Measurements from ENCODE around the gene USP28.

The USP28 gene

DNA sequence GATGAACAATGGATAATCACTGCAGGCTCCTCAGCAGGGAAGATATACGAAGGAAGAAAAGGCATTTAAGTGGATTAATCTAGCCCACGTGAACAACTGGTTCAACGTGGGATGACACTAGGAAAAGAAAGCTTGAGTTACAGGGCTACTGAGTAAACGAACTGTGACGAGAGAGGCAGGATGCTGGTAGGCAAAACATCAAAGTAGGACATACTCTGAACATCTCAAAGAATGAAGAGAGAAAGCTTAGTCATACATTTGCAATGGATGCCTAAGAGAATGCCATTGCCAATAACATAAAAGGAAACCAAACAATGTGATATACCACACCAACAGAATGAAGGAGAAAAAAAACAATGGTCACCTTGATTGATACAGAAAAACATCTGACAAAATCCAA lies 12.9 kb downstream of the USP28 start:
- Histone ChIP-seq H3K9me3 (ENCODE audit: control insufficient read depth in 2 of 2, low read length in 2 of 2) (no peaks in the 10 kb centered on the region), H3K27me3 (ENCODE audit: control insufficient read depth in 2 of 2, insufficient read depth in 2 of 2, low read length in 2 of 2) (no peaks in the 10 kb centered on the region)

DNA sequence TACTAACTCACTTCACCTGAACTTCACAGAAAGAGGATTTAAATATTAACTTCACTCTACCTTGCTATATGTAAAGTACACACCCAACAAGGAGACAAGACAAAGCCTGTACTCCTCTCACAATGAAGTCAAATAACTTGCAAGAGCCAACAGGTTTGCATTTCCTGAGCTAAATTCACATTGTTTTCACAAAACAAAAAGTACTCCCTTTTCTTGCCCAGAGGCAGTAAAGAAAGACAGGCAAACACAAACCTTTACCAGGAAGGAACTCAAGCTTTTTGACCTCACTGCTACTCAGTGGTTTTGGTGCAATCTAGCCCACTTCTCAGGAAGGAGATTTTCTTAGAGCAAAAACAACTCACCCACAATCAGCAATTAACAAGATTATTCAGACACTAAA lies 15.7 kb downstream of the USP28 start:
- H3K27me3 ChIP-seq (ENCODE audit: control insufficient read depth in 2 of 2, insufficient read depth in 2 of 2, low read length in 2 of 2), result no peaks in the 10 kb centered on the region
- no peaks in the 10 kb centered on the region for H3K4me1 ChIP-seq (ENCODE audit: control insufficient read depth in 2 of 2, insufficient read depth in 2 of 2, low read length in 2 of 2)
- no peak overlapping the region for H3K4me3 ChIP-seq (ENCODE audit: low read length in 2 of 2)
- H3K9me3 ChIP-seq (ENCODE audit: control insufficient read depth in 2 of 2, low read length in 2 of 2), result no peaks in the 10 kb centered on the region
- no peak overlapping the region for H3K27ac ChIP-seq (ENCODE audit: low read depth in 2 of 2, low read length in 2 of 2)
- no peaks in the 10 kb centered on the region for H3K36me3 ChIP-seq (ENCODE audit: control insufficient read depth in 2 of 2, insufficient read depth in 2 of 2, low read length in 2 of 2)
- no peak overlapping the region for H3K9ac ChIP-seq (ENCODE audit: low read depth in 1 of 2, low read length in 2 of 2)

More for the DNA sequence above, 12.9 kb downstream of the USP28 start:
- Histone ChIP-seq H3K9ac (ENCODE audit: low read depth in 1 of 2, low read length in 2 of 2) (no peak overlapping the region), H3K4me3 (ENCODE audit: low read length in 2 of 2) (no peak overlapping the region), H3K27ac (ENCODE audit: low read depth in 2 of 2, low read length in 2 of 2) (no peak overlapping the region), H3K4me1 (ENCODE audit: control insufficient read depth in 2 of 2, insufficient read depth in 2 of 2, low read length in 2 of 2) (no peaks in the 10 kb centered on the region), H3K36me3 (ENCODE audit: control insufficient read depth in 2 of 2, insufficient read depth in 2 of 2, low read length in 2 of 2) (no peaks in the 10 kb centered on the region)

GRCh38 chr11:113856966-113857759 lies 18.2 kb downstream of the USP28 start:
- no peaks in the 10 kb centered on the region for H3K4me1 ChIP-seq (ENCODE audit: control insufficient read depth in 2 of 2, insufficient read depth in 2 of 2, low read length in 2 of 2)
- no peak overlapping the region for H3K9ac ChIP-seq (ENCODE audit: low read depth in 1 of 2, low read length in 2 of 2)
- H3K27me3 ChIP-seq (ENCODE audit: control insufficient read depth in 2 of 2, insufficient read depth in 2 of 2, low read length in 2 of 2), result no peaks in the 10 kb centered on the region
- H3K9me3 ChIP-seq (ENCODE audit: control insufficient read depth in 2 of 2, low read length in 2 of 2), result no peaks in the 10 kb centered on the region
- no peak overlapping the region for H3K27ac ChIP-seq (ENCODE audit: low read depth in 2 of 2, low read length in 2 of 2)
- H3K36me3 ChIP-seq (ENCODE audit: control insufficient read depth in 2 of 2, insufficient read depth in 2 of 2, low read length in 2 of 2), result peaks cover 0 to 5% of the 10 kb centered on the region in 2 donors
- H3K4me3 ChIP-seq (ENCODE audit: low read length in 2 of 2), result no peak overlapping the region

DNA sequence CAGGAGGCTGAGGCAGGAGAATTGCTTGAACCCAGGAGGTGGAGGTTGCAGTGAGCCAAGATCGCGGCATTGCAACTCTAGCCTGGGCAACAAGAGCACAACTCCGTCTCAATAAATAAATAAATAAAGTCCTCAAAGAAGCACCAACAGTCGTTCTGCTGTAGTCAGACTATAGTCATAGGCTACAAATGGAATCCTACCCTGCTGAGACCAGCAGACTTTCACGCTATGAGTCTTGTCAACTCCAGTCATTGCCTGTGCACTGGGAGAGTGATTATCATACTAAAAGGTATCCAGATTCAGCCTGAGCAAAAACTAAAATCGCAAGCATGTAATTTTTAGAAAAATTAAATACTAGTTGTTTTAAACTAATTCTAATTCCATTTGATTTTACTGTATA lies 19.6 kb downstream of the USP28 start:
- H3K27ac ChIP-seq (ENCODE audit: low read depth in 2 of 2, low read length in 2 of 2), result no peak overlapping the region
- no peak overlapping the region for H3K4me3 ChIP-seq (ENCODE audit: low read length in 2 of 2)
- H3K9ac ChIP-seq (ENCODE audit: low read depth in 1 of 2, low read length in 2 of 2), result no peak overlapping the region
- H3K27me3 ChIP-seq (ENCODE audit: control insufficient read depth in 2 of 2, insufficient read depth in 2 of 2, low read length in 2 of 2), result no peaks in the 10 kb centered on the region
- H3K9me3 ChIP-seq (ENCODE audit: control insufficient read depth in 2 of 2, low read length in 2 of 2), result no peaks in the 10 kb centered on the region
- H3K4me1 ChIP-seq (ENCODE audit: control insufficient read depth in 2 of 2, insufficient read depth in 2 of 2, low read length in 2 of 2), result no peaks in the 10 kb centered on the region
- H3K36me3 ChIP-seq (ENCODE audit: control insufficient read depth in 2 of 2, insufficient read depth in 2 of 2, low read length in 2 of 2), result peaks cover 4 to 9% of the 10 kb centered on the region in 2 donors

DNA sequence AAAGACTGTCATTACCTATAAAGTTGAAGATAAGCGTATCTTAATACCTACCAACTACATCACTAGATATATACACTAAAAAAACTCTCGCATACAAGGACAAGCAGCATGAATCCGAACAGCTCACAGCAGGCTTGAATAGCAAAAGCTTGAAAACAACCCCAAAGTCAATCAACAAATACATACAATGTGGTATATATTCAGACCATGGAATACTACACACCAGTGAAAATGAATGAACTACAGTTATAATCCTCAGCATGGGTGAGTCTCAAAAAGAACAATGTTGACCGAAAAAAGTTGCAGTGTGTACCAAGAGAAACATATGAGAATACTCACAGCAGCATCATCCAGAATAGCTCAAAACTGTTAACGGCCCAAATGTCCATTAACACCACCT lies 25.2 kb downstream of the USP28 start:
- Histone ChIP-seq H3K27me3 (ENCODE audit: control insufficient read depth in 2 of 2, insufficient read depth in 2 of 2, low read length in 2 of 2) (no peaks in the 10 kb centered on the region), H3K9me3 (ENCODE audit: control insufficient read depth in 2 of 2, low read length in 2 of 2) (no peaks in the 10 kb centered on the region), H3K9ac (ENCODE audit: low read depth in 1 of 2, low read length in 2 of 2) (no peak overlapping the region), H3K36me3 (ENCODE audit: control insufficient read depth in 2 of 2, insufficient read depth in 2 of 2, low read length in 2 of 2) (peaks cover 4 to 28% of the 10 kb centered on the region in 2 donors), H3K4me3 (ENCODE audit: low read length in 2 of 2) (no peak overlapping the region), H3K27ac (ENCODE audit: low read depth in 2 of 2, low read length in 2 of 2) (no peak overlapping the region), H3K4me1 (ENCODE audit: control insufficient read depth in 2 of 2, insufficient read depth in 2 of 2, low read length in 2 of 2) (no peaks in the 10 kb centered on the region)

DNA sequence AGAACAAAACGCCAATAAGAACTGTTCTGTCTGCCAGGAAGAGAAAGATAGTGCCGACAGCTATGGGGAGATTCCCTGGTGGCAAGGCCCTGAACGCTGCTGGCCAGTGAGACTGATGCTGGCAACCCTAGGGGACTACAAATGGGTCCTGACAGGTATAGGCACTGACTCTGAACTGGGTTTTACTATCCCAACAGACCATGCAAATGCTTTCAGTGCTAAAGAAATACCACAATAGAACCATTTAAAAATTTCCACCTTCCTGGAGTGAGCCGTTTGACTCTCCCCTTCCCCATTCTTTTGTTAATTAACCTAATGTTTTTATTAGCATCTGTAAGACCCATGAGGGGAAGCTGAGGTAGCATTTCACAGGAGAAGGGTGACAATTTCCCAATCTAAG lies 25.7 kb downstream of the USP28 start:
- Histone ChIP-seq H3K27me3 (ENCODE audit: control insufficient read depth in 2 of 2, insufficient read depth in 2 of 2, low read length in 2 of 2) (no peaks in the 10 kb centered on the region), H3K9ac (ENCODE audit: low read depth in 1 of 2, low read length in 2 of 2) (no peak overlapping the region), H3K27ac (ENCODE audit: low read depth in 2 of 2, low read length in 2 of 2) (no peak overlapping the region), H3K36me3 (ENCODE audit: control insufficient read depth in 2 of 2, insufficient read depth in 2 of 2, low read length in 2 of 2) (peaks cover 4 to 28% of the 10 kb centered on the region in 2 donors), H3K4me3 (ENCODE audit: low read length in 2 of 2) (no peak overlapping the region), H3K9me3 (ENCODE audit: control insufficient read depth in 2 of 2, low read length in 2 of 2) (no peaks in the 10 kb centered on the region), H3K4me1 (ENCODE audit: control insufficient read depth in 2 of 2, insufficient read depth in 2 of 2, low read length in 2 of 2) (no peaks in the 10 kb centered on the region)

GRCh38 chr11:113847580-113847979 lies 27.8 kb downstream of the USP28 start:
- Histone ChIP-seq H3K36me3 (ENCODE audit: control insufficient read depth in 2 of 2, insufficient read depth in 2 of 2, low read length in 2 of 2) (peaks cover 4 to 28% of the 10 kb centered on the region in 2 donors), H3K27ac (ENCODE audit: low read depth in 2 of 2, low read length in 2 of 2) (no peak overlapping the region)

GRCh38 chr11:113847111-113847510 lies 28.3 kb downstream of the USP28 start:
- Histone ChIP-seq H3K27me3 (ENCODE audit: control insufficient read depth in 2 of 2, insufficient read depth in 2 of 2, low read length in 2 of 2) (no peaks in the 10 kb centered on the region), H3K9ac (ENCODE audit: low read depth in 1 of 2, low read length in 2 of 2) (no peak overlapping the region), H3K36me3 (ENCODE audit: control insufficient read depth in 2 of 2, insufficient read depth in 2 of 2, low read length in 2 of 2) (peaks cover 4 to 23% of the 10 kb centered on the region in 2 donors), H3K27ac (ENCODE audit: low read depth in 2 of 2, low read length in 2 of 2) (no peak overlapping the region), H3K4me1 (ENCODE audit: control insufficient read depth in 2 of 2, insufficient read depth in 2 of 2, low read length in 2 of 2) (no peaks in the 10 kb centered on the region), H3K4me3 (ENCODE audit: low read length in 2 of 2) (no peak overlapping the region), H3K9me3 (ENCODE audit: control insufficient read depth in 2 of 2, low read length in 2 of 2) (no peaks in the 10 kb centered on the region)

More at GRCh38 chr11:113847580-113847979, 27.8 kb downstream of the USP28 start:
- Histone ChIP-seq H3K9me3 (ENCODE audit: control insufficient read depth in 2 of 2, low read length in 2 of 2) (no peaks in the 10 kb centered on the region), H3K27me3 (ENCODE audit: control insufficient read depth in 2 of 2, insufficient read depth in 2 of 2, low read length in 2 of 2) (no peaks in the 10 kb centered on the region), H3K4me3 (ENCODE audit: low read length in 2 of 2) (no peak overlapping the region), H3K9ac (ENCODE audit: low read depth in 1 of 2, low read length in 2 of 2) (no peak overlapping the region), H3K4me1 (ENCODE audit: control insufficient read depth in 2 of 2, insufficient read depth in 2 of 2, low read length in 2 of 2) (no peaks in the 10 kb centered on the region)

- Histone ChIP-seq H3K36me3 (ENCODE audit: control insufficient read depth in 2 of 2, insufficient read depth in 2 of 2, low read length in 2 of 2) (peaks cover 5 to 6% of the 10 kb centered on the region in 2 donors), H3K27ac (ENCODE audit: low read depth in 2 of 2, low read length in 2 of 2) (peak overlapping the region in 1 of 2 donors; percentile 25), H3K4me1 (ENCODE audit: control insufficient read depth in 2 of 2, insufficient read depth in 2 of 2, low read length in 2 of 2) (no peaks in the 10 kb centered on the region), H3K27me3 (ENCODE audit: control insufficient read depth in 2 of 2, insufficient read depth in 2 of 2, low read length in 2 of 2) (no peaks in the 10 kb centered on the region), H3K9me3 (ENCODE audit: control insufficient read depth in 2 of 2, low read length in 2 of 2) (no peaks in the 10 kb centered on the region), H3K4me3 (ENCODE audit: low read length in 2 of 2) (peak overlapping the region in 1 of 2 donors; percentile 14), H3K9ac (ENCODE audit: low read depth in 1 of 2, low read length in 2 of 2) (no peak overlapping the region)
These were observed 33.7 kb downstream of the USP28 start for GRCh38 chr11:113841691-113842090.

- peak overlapping the region in 1 of 2 donors; percentile 14 for H3K4me3 ChIP-seq (ENCODE audit: low read length in 2 of 2)
- H3K36me3 ChIP-seq (ENCODE audit: control insufficient read depth in 2 of 2, insufficient read depth in 2 of 2, low read length in 2 of 2), result peaks cover 5 to 6% of the 10 kb centered on the region in 2 donors
- no peak overlapping the region for H3K27ac ChIP-seq (ENCODE audit: low read depth in 2 of 2, low read length in 2 of 2)
- no peaks in the 10 kb centered on the region for H3K9me3 ChIP-seq (ENCODE audit: control insufficient read depth in 2 of 2, low read length in 2 of 2)
- H3K9ac ChIP-seq (ENCODE audit: low read depth in 1 of 2, low read length in 2 of 2), result no peak overlapping the region
- no peaks in the 10 kb centered on the region for H3K4me1 ChIP-seq (ENCODE audit: control insufficient read depth in 2 of 2, insufficient read depth in 2 of 2, low read length in 2 of 2)
- no peaks in the 10 kb centered on the region for H3K27me3 ChIP-seq (ENCODE audit: control insufficient read depth in 2 of 2, insufficient read depth in 2 of 2, low read length in 2 of 2)
These were observed 34.3 kb downstream of the USP28 start for GRCh38 chr11:113840932-113841664.
